ENCODE results near the gene CD70.

- TF ChIP-seq, protein P1, sequence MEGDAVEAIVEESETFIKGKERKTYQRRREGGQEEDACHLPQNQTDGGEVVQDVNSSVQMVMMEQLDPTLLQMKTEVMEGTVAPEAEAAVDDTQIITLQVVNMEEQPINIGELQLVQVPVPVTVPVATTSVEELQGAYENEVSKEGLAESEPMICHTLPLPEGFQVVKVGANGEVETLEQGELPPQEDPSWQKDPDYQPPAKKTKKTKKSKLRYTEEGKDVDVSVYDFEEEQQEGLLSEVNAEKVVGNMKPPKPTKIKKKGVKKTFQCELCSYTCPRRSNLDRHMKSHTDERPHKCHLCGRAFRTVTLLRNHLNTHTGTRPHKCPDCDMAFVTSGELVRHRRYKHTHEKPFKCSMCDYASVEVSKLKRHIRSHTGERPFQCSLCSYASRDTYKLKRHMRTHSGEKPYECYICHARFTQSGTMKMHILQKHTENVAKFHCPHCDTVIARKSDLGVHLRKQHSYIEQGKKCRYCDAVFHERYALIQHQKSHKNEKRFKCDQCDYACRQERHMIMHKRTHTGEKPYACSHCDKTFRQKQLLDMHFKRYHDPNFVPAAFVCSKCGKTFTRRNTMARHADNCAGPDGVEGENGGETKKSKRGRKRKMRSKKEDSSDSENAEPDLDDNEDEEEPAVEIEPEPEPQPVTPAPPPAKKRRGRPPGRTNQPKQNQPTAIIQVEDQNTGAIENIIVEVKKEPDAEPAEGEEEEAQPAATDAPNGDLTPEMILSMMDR (IDR thresholded peaks at IDR 0.05; ENCODE audit: insufficient read depth, low read length), result no peak
- TF ChIP-seq POLR2AphosphoS5 (IDR thresholded peaks at IDR 0.05; ENCODE audit: low read depth) (no peak), SPI1 (IDR thresholded peaks at IDR 0.05; ENCODE audit: borderline replicate concordance, low read depth) (no peak), GABPA (IDR thresholded peaks at IDR 0.05; ENCODE audit: low read depth) (no peak)
- TF ChIP-seq, protein P2, sequence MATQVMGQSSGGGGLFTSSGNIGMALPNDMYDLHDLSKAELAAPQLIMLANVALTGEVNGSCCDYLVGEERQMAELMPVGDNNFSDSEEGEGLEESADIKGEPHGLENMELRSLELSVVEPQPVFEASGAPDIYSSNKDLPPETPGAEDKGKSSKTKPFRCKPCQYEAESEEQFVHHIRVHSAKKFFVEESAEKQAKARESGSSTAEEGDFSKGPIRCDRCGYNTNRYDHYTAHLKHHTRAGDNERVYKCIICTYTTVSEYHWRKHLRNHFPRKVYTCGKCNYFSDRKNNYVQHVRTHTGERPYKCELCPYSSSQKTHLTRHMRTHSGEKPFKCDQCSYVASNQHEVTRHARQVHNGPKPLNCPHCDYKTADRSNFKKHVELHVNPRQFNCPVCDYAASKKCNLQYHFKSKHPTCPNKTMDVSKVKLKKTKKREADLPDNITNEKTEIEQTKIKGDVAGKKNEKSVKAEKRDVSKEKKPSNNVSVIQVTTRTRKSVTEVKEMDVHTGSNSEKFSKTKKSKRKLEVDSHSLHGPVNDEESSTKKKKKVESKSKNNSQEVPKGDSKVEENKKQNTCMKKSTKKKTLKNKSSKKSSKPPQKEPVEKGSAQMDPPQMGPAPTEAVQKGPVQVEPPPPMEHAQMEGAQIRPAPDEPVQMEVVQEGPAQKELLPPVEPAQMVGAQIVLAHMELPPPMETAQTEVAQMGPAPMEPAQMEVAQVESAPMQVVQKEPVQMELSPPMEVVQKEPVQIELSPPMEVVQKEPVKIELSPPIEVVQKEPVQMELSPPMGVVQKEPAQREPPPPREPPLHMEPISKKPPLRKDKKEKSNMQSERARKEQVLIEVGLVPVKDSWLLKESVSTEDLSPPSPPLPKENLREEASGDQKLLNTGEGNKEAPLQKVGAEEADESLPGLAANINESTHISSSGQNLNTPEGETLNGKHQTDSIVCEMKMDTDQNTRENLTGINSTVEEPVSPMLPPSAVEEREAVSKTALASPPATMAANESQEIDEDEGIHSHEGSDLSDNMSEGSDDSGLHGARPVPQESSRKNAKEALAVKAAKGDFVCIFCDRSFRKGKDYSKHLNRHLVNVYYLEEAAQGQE (IDR thresholded peaks at IDR 0.05; ENCODE audit: insufficient replicate concordance, low read depth), result no peak
These were observed 48.5 kb upstream of the CD70 start for GRCh38 chr19:6639439-6639838.
